ENCODE results near the gene TCEAL4.

- TF ChIP-seq POLR2A (IDR thresholded peaks at IDR 0.05; ENCODE audit: low read length) (no peak), GATA3 (IDR thresholded peaks at IDR 0.05; ENCODE audit: borderline replicate concordance) (no peak), CBX8 (IDR thresholded peaks at IDR 0.05) (no peak), REST (IDR thresholded peaks at IDR 0.05) (no peak), JUN (IDR thresholded peaks at IDR 0.05) (no peak)
- TF ChIP-seq, protein P1, sequence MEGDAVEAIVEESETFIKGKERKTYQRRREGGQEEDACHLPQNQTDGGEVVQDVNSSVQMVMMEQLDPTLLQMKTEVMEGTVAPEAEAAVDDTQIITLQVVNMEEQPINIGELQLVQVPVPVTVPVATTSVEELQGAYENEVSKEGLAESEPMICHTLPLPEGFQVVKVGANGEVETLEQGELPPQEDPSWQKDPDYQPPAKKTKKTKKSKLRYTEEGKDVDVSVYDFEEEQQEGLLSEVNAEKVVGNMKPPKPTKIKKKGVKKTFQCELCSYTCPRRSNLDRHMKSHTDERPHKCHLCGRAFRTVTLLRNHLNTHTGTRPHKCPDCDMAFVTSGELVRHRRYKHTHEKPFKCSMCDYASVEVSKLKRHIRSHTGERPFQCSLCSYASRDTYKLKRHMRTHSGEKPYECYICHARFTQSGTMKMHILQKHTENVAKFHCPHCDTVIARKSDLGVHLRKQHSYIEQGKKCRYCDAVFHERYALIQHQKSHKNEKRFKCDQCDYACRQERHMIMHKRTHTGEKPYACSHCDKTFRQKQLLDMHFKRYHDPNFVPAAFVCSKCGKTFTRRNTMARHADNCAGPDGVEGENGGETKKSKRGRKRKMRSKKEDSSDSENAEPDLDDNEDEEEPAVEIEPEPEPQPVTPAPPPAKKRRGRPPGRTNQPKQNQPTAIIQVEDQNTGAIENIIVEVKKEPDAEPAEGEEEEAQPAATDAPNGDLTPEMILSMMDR (IDR thresholded peaks at IDR 0.05) = no peak
Observed at GRCh38 chrX:103630171-103630511, 44.8 kb downstream of the TCEAL4 start.
